ENCODE measurements around the gene F12.

Gene F12

DNA sequence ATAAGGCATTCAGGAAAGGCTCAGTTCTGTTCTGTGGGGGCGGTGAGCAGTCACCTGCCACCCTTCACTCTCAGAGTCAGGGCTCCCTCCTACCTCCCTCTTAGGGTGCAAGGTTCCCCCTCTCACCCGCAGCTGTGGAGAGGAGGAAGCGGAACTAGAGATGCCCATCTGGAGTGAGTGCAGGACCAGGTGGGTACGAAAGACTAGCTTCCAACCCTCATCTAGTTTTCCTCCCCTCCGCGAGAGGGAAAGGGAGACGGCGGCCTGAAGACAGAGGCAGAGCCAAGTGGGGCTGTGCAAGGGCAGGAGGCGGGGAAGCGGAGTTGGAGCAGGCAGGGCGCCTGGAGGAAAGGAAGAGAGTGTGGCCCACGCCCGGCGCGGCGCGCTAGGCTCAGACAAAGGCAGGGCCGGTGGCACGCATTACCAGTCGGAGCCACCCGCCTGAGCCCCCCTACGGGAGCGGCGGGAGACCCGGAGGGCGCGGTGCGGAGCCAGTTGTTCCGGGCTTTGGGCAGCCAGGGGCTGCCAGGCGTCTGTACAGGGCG, 44.6 kb upstream of the F12 start:
- Histone ChIP-seq H3K27me3 (ENCODE audit: insufficient read depth, poor library complexity, severe bottlenecking) (no peaks in the 10 kb centered on the region), H3K9me3 (ENCODE audit: severe bottlenecking) (no peaks in the 10 kb centered on the region), H3K36me3 (ENCODE audit: low read depth) (peaks cover 20% of the 10 kb centered on the region), H3K4me3 (ENCODE audit: severe bottlenecking) (peak overlapping the region; percentile 56), H3K4me1 (ENCODE audit: insufficient read depth, poor library complexity, severe bottlenecking) (no peaks in the 10 kb centered on the region), H3K27ac (ENCODE audit: poor library complexity, severe bottlenecking) (peak overlapping the region; percentile 77)
- no peak for ATAC-seq (ENCODE audit: low read depth)
- TF ChIP-seq, protein P1, sequence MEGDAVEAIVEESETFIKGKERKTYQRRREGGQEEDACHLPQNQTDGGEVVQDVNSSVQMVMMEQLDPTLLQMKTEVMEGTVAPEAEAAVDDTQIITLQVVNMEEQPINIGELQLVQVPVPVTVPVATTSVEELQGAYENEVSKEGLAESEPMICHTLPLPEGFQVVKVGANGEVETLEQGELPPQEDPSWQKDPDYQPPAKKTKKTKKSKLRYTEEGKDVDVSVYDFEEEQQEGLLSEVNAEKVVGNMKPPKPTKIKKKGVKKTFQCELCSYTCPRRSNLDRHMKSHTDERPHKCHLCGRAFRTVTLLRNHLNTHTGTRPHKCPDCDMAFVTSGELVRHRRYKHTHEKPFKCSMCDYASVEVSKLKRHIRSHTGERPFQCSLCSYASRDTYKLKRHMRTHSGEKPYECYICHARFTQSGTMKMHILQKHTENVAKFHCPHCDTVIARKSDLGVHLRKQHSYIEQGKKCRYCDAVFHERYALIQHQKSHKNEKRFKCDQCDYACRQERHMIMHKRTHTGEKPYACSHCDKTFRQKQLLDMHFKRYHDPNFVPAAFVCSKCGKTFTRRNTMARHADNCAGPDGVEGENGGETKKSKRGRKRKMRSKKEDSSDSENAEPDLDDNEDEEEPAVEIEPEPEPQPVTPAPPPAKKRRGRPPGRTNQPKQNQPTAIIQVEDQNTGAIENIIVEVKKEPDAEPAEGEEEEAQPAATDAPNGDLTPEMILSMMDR (IDR thresholded peaks at IDR 0.05; ENCODE audit: poor library complexity, severe bottlenecking), result no peak
- no peak for DNase-seq (ENCODE audit: low spot score)

DNA sequence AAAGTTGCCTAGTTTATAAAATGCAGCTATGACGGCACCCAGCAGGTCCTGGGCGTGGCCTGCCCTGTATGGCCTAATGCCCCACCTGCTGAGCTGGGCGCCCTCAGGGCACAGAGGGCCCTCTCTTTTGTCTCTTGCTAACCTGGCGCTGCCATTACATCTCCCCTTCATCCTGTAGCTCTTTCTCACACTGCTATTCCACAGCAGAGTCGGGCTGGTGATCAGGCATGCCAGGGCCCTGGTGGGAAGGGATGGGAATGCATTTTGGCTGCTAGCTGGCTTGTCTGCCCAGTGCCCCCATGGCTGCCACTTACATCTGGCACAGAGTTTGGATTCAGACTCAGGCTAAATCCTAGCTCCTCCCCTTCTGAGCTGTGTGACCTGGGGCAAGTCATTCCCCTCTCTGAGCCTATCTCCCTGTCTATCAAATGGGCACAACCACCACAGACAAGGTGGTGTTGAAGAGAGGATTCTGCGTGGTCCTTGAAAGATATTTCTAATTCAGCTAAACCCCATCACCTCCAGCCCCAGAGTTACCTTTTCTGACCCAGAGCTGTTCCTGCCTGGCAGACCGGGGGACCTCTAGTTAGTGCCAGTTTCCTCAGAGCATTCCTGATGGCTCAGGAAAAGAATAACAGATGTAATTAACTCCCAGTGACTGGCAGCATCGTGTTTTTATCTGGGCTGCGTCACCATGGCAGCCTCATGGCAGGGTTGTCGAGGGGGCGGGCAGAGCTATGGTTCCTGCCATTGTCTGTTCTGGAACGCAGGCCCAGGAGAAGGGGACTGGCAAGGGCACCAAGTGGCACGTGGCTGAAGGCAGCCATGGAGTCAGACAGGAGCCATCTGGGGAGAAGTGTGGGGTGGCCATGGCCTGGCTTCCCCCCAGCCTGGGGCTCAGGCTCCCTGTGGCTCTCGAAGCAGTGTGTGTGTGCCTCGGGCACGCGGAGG, 43.6 kb upstream of the F12 start:
- Histone ChIP-seq H3K4me3 (ENCODE audit: severe bottlenecking) (no peak overlapping the region), H3K36me3 (ENCODE audit: low read depth) (peaks cover 11% of the 10 kb centered on the region), H3K27me3 (ENCODE audit: insufficient read depth, poor library complexity, severe bottlenecking) (no peaks in the 10 kb centered on the region), H3K9me3 (ENCODE audit: severe bottlenecking) (no peaks in the 10 kb centered on the region), H3K4me1 (ENCODE audit: insufficient read depth, poor library complexity, severe bottlenecking) (peaks cover 9% of the 10 kb centered on the region), H3K27ac (ENCODE audit: poor library complexity, severe bottlenecking) (no peak overlapping the region)
- TF ChIP-seq, protein P1 (IDR thresholded peaks at IDR 0.05; ENCODE audit: poor library complexity, severe bottlenecking), result no peak
- DNase-seq (ENCODE audit: low spot score) (no peak), ATAC-seq (ENCODE audit: low read depth) (no peak)

DNA sequence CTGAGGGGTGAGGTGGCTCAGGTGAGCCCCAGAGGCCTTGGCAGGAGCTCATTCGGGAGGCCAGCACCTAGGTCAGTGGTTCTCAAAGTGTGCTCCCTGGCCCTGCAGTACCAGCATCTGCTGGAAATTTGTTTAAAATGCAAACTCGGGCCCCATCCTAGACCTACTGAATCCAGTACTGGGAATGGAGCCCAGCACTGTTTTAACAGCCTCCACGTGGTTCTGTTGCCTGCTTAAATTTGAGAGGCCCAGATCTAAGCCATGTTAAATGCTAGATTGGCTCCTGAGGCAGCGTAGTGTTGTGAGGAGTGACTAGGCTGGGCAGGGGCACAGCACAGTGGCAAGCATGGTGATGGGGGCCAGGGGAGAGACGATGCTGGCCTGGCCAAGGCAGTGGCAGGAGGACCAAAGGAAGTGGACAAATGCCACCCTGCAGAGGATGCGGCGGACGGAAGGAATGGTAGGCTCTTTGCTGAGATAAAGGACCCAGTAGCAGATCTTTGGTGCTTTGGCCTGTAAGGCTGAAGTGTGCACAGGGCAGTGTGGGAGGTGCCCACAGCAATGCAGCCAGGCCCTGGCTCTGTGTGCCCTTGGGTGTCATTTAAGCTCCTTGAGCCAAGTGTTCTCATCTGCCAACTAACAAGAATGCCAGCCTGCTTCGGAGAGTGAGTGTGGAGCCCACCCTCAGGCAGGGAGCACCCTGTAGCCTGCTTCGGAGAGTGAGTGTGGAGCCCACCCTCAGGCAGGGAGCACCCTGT, 41.5 kb upstream of the F12 start:
- ATAC-seq (ENCODE audit: low read depth) (no peak), DNase-seq (ENCODE audit: low spot score) (no peak)
- H3K27ac ChIP-seq (ENCODE audit: poor library complexity, severe bottlenecking), result no peak overlapping the region
- H3K4me3 ChIP-seq (ENCODE audit: severe bottlenecking), result no peak overlapping the region
- H3K9me3 ChIP-seq (ENCODE audit: severe bottlenecking), result no peaks in the 10 kb centered on the region
- no peaks in the 10 kb centered on the region for H3K36me3 ChIP-seq (ENCODE audit: low read depth)
- H3K27me3 ChIP-seq (ENCODE audit: insufficient read depth, poor library complexity, severe bottlenecking), result no peaks in the 10 kb centered on the region
- H3K4me1 ChIP-seq (ENCODE audit: insufficient read depth, poor library complexity, severe bottlenecking), result peaks cover 9% of the 10 kb centered on the region
- TF ChIP-seq, protein P1 (IDR thresholded peaks at IDR 0.05; ENCODE audit: poor library complexity, severe bottlenecking), result no peak

DNA sequence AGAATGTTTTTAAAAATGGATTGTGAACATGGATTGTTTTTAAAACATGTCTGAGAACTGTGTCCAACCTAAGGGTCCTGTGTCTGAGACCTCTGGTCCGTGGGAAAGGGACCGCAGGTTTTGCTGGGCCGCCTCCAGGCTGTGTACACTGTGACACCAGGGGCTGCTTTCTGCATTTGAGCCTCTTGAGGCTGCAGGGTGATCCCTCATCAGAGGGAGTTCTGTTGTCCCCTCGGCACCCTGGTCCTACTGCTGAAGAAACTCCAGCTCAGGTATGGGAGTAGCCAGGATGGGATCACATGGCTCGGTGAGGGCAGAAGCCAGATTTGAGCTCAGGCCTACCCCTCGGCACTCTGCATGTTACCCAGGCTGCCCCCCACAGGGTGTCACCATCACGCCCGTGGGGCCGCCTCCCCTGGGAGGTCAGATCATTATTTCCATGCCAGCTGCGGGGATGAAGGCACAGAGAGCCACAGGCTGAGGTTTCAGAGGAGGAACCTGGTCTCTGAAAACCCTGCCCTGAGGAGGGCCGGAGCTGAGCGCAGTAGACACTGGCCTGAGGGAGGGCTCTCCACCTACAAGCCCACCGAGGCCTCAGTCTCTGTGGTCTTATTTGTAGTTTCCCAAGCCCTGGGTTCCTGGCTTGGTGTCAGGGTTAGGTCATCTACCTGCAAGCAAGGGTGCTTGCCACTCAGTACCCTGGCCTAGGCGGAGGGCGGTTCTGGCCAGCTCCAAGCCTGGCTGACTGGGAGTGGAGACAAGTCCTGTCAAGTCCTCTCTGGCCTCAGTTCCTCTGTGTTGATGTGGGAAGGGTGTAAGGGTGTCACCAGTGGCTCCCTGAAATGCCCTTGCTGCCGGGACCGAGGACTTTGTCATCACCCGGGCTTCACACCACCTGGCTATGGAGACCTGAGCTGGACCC, 40.0 kb upstream of the F12 start:
- ATAC-seq (ENCODE audit: low read depth) (no peak), DNase-seq (ENCODE audit: low spot score) (no peak)
- H3K27ac ChIP-seq (ENCODE audit: poor library complexity, severe bottlenecking), result peak overlapping the region; percentile 83
- H3K36me3 ChIP-seq (ENCODE audit: low read depth), result no peaks in the 10 kb centered on the region
- no peak overlapping the region for H3K4me3 ChIP-seq (ENCODE audit: severe bottlenecking)
- H3K27me3 ChIP-seq (ENCODE audit: insufficient read depth, poor library complexity, severe bottlenecking), result no peaks in the 10 kb centered on the region
- TF ChIP-seq, protein P1 (IDR thresholded peaks at IDR 0.05; ENCODE audit: poor library complexity, severe bottlenecking), result no peak
- peaks cover 9% of the 10 kb centered on the region for H3K4me1 ChIP-seq (ENCODE audit: insufficient read depth, poor library complexity, severe bottlenecking)
- no peaks in the 10 kb centered on the region for H3K9me3 ChIP-seq (ENCODE audit: severe bottlenecking)
